ENCODE measurements around the gene ATAD1.
"Not testable (repeated sequence)": the region's sequence is repeated elsewhere in the genome, so short reads cannot be mapped to it uniquely, and the experiment has no call there.

The ATAD1 gene, protein sequence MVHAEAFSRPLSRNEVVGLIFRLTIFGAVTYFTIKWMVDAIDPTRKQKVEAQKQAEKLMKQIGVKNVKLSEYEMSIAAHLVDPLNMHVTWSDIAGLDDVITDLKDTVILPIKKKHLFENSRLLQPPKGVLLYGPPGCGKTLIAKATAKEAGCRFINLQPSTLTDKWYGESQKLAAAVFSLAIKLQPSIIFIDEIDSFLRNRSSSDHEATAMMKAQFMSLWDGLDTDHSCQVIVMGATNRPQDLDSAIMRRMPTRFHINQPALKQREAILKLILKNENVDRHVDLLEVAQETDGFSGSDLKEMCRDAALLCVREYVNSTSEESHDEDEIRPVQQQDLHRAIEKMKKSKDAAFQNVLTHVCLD

DNA sequence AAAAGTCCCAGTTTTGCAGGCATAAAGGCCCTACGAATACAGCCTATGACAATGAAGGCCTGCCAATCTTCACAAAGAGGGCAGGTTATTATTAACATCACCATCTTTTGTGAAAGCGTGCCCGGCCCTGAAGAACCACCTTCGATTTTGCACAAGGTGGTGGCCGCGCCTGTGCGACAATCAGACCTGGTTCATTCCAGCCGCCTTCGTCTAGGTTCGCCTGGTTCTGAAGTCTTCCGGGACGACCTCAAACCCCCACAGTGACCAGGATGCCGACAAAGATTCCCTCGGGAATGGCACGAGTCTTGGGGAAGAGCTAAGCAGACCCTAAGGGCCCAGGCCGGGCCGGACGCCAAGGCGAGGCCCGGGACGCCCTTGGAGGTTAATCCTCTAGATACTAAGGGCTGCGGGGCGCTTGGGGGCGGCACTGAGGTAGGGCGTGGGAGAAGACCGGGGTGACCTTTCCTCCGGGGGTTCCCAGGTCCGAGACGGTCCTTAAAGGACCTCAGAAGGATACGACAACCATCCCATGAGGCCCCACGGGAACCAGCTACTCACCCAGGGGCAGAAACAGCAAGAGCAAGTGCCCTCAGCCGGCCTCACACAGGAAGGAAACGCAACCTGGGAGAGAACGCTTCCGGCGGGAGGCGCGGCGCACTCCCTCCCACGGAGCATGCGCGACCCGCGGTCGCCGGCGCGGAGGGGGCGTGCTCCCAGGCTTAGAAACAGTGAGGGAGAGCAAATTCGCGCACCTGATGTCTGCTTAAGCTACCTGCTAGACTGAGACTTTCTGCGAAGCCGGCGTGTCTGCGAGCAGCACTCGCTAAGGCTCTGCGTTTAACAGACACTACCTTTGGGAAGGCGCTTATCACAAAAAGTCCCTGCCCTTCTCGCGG, at the start of gene ATAD1:
TSS of gene ATAD1 (minus strand) at position 618 of the 896 bp plus-strand sequence. CDS start 3,627 bp downstream, outside the sequence.
- peak within 1 kb of the TSS; percentile 85 for H3K4me3 ChIP-seq (ENCODE audit: insufficient read length, low read depth)
- DNase-seq (ENCODE audit: low read depth, low spot score), result peak; percentile 69
- H3K9ac ChIP-seq (ENCODE audit: insufficient read length, low read depth), result peak within 1 kb of the TSS; percentile 91
- H3K4me1 ChIP-seq (ENCODE audit: insufficient read depth, insufficient read length), result no peaks in the 10 kb centered on the region
- H3K36me3 ChIP-seq (ENCODE audit: insufficient read depth, insufficient read length, low read length), result peaks cover 15% of the 10 kb centered on the region
- no peak for TF ChIP-seq ZNF274 (IDR thresholded peaks at IDR 0.05; ENCODE audit: low read depth, low read length)
- TF ChIP-seq YY1 (IDR thresholded peaks at IDR 0.05; ENCODE audit: insufficient read depth, insufficient read length), result no peak
- TF ChIP-seq SUZ12 (IDR thresholded peaks at IDR 0.05; ENCODE audit: extremely low read depth, insufficient read depth, insufficient read length), result no peak
- peaks cover 12% of the 10 kb centered on the region for H3K27me3 ChIP-seq (ENCODE audit: insufficient read depth, insufficient read length)
- no peaks in the 10 kb centered on the region for H3K9me3 ChIP-seq (ENCODE audit: insufficient read depth, low read length)

DNA sequence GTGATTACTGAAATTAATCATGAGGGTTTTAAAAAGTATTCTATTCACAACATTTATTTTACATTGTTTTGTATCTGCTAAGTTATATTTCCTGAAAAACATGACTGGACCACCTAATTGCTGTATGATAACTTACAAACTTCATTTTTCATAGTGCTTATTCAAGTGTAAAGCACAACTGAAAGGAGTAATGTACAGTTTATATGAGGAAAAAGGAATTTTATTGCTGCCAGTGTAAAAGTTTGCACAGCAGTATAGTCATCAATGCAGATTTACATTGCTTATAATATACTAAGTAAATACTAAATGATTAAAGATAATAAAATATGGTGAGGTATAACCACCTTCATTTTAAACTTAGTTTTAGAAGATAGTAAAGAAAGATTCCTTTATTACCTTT, 49.4 kb upstream of the ATAD1 start:
- H3K27me3 ChIP-seq (ENCODE audit: insufficient read depth, insufficient read length), result no peaks in the 10 kb centered on the region
- no peaks in the 10 kb centered on the region for H3K4me1 ChIP-seq (ENCODE audit: insufficient read depth, insufficient read length)
- H3K9me3 ChIP-seq (ENCODE audit: insufficient read depth, low read length), result no peaks in the 10 kb centered on the region
- DNase-seq (ENCODE audit: low read depth, low spot score), result no peak
- TF ChIP-seq SUZ12 (IDR thresholded peaks at IDR 0.05; ENCODE audit: extremely low read depth, insufficient read depth, insufficient read length) (no peak), YY1 (IDR thresholded peaks at IDR 0.05; ENCODE audit: insufficient read depth, insufficient read length) (no peak), ZNF274 (IDR thresholded peaks at IDR 0.05; ENCODE audit: low read depth, low read length) (no peak)
- no peaks in the 10 kb centered on the region for H3K36me3 ChIP-seq (ENCODE audit: insufficient read depth, insufficient read length, low read length)
- H3K4me3 ChIP-seq (ENCODE audit: insufficient read length, low read depth), result no peak overlapping the region
- H3K9ac ChIP-seq (ENCODE audit: insufficient read length, low read depth), result no peak overlapping the region

DNA sequence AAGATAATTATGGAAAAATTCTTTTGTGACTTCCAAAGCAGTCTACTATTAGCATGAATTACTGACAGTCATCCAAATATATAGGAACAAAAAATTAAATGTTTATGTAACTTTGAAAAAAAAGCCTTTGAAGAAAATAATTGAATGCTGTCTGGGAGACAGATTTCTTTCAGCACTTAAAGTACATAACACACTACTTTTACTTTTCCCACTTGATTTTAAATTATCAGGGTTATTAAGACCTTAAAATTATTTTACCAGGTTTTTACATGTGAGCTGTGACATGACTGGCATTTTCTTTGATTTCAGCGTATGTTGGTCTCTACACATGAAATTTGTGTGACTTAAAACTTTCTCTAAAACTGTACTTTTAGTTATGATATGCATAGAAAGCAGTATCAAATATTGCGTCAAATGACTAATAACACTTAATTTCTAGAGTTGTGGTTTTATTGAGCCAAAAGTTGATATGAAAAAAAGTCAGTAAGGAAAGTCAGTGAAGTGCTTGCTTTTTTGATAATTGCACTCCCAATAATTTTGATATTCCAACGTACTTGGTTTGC, 48.5 kb upstream of the ATAD1 start:
- Histone ChIP-seq H3K4me3 (ENCODE audit: insufficient read length, low read depth) (peak overlapping the region; percentile 76), H3K9ac (ENCODE audit: insufficient read length, low read depth) (peak overlapping the region; percentile 61), H3K27me3 (ENCODE audit: insufficient read depth, insufficient read length) (no peaks in the 10 kb centered on the region), H3K9me3 (ENCODE audit: insufficient read depth, low read length) (no peaks in the 10 kb centered on the region), H3K36me3 (ENCODE audit: insufficient read depth, insufficient read length, low read length) (no peaks in the 10 kb centered on the region), H3K4me1 (ENCODE audit: insufficient read depth, insufficient read length) (no peaks in the 10 kb centered on the region)
- TF ChIP-seq YY1 (IDR thresholded peaks at IDR 0.05; ENCODE audit: insufficient read depth, insufficient read length) (no peak), SUZ12 (IDR thresholded peaks at IDR 0.05; ENCODE audit: extremely low read depth, insufficient read depth, insufficient read length) (no peak), ZNF274 (IDR thresholded peaks at IDR 0.05; ENCODE audit: low read depth, low read length) (no peak)
- DNase-seq (ENCODE audit: low read depth, low spot score), result no peak

DNA sequence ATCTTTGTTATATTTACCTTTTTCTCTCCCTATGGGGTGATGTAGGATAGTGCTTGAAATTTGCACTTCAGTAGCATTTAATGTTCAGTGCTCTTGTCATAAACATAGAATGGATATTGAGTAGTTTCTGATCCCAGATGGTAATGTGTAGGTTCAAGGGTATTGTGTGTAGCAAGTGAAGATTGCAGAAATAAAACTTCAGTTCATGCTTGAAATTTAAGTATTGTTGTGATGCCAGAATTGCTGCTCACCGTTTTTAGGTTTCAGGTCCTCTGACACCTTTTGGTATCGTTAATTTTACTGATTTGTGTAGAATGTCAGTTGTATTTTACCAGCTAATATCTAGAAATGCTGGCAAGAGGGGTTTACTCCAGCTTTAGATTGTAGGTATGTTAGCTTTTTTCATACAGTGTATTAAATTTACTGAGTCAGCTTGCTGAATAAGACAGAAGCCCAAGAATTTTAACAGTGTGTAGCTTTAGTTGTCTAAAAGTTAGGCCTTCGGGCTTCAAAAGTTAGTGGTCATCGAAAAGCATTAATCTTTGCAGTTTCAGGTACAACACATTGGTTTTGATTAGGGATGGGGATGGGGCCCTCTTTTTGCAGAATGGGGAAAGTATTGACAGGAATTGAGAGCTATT, 47.3 kb upstream of the ATAD1 start:
- Histone ChIP-seq H3K36me3 (ENCODE audit: insufficient read depth, insufficient read length, low read length) (no peaks in the 10 kb centered on the region), H3K4me3 (ENCODE audit: insufficient read length, low read depth) (peak overlapping the region; percentile 76), H3K27me3 (ENCODE audit: insufficient read depth, insufficient read length) (no peaks in the 10 kb centered on the region), H3K9ac (ENCODE audit: insufficient read length, low read depth) (peak overlapping the region; percentile 85), H3K4me1 (ENCODE audit: insufficient read depth, insufficient read length) (no peaks in the 10 kb centered on the region), H3K9me3 (ENCODE audit: insufficient read depth, low read length) (no peaks in the 10 kb centered on the region)
- no peak for TF ChIP-seq ZNF274 (IDR thresholded peaks at IDR 0.05; ENCODE audit: low read depth, low read length)
- no peak for TF ChIP-seq SUZ12 (IDR thresholded peaks at IDR 0.05; ENCODE audit: extremely low read depth, insufficient read depth, insufficient read length)
- no peak for TF ChIP-seq YY1 (IDR thresholded peaks at IDR 0.05; ENCODE audit: insufficient read depth, insufficient read length)
- DNase-seq (ENCODE audit: low read depth, low spot score), result no peak

DNA sequence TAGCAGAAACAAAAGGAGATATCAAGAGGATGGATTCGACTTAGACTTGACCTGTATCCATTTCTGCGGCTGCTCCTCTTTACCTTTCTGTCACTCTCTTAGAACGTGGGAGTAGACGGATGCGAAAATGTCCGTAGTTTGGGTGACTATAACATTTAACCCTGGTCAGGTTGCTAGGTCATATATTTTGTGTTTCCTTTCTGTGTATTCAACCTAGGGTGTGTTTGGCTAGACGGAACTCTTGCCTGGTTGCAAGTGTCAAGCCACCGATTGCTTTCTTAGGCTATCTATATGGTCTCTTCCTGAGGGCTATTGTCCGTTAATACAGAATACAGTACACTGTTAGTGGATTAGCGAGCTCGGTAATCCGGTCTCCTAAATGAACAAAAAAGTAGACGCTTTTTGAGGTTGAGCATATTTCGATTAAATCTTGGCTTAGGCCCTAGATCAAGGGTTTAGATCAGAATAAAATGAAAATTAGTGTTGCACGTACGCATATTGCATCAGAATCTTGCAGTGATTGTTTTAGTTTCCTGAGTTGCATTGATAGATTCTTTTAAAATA, 46.6 kb upstream of the ATAD1 start:
- Histone ChIP-seq H3K9me3 (ENCODE audit: insufficient read depth, low read length) (no peaks in the 10 kb centered on the region), H3K4me3 (ENCODE audit: insufficient read length, low read depth) (peak overlapping the region; percentile 76), H3K36me3 (ENCODE audit: insufficient read depth, insufficient read length, low read length) (no peaks in the 10 kb centered on the region), H3K27me3 (ENCODE audit: insufficient read depth, insufficient read length) (no peaks in the 10 kb centered on the region), H3K9ac (ENCODE audit: insufficient read length, low read depth) (peak overlapping the region; percentile 85), H3K4me1 (ENCODE audit: insufficient read depth, insufficient read length) (no peaks in the 10 kb centered on the region)
- TF ChIP-seq ZNF274 (IDR thresholded peaks at IDR 0.05; ENCODE audit: low read depth, low read length), result no peak
- no peak for TF ChIP-seq SUZ12 (IDR thresholded peaks at IDR 0.05; ENCODE audit: extremely low read depth, insufficient read depth, insufficient read length)
- no peak for TF ChIP-seq YY1 (IDR thresholded peaks at IDR 0.05; ENCODE audit: insufficient read depth, insufficient read length)
- DNase-seq (ENCODE audit: low read depth, low spot score), result no peak

DNA sequence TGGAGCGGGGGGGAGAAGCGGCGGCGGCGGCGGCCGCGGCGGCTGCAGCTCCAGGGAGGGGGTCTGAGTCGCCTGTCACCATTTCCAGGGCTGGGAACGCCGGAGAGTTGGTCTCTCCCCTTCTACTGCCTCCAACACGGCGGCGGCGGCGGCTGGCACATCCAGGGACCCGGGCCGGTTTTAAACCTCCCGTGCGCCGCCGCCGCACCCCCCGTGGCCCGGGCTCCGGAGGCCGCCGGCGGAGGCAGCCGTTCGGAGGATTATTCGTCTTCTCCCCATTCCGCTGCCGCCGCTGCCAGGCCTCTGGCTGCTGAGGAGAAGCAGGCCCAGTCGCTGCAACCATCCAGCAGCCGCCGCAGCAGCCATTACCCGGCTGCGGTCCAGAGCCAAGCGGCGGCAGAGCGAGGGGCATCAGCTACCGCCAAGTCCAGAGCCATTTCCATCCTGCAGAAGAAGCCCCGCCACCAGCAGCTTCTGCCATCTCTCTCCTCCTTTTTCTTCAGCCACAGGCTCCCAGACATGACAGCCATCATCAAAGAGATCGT, 46.0 kb upstream of the ATAD1 start:
- not testable (repeated sequence) for H3K27me3 ChIP-seq (ENCODE audit: insufficient read depth, insufficient read length); H3K36me3 ChIP-seq (ENCODE audit: insufficient read depth, insufficient read length, low read length); H3K9me3 ChIP-seq (ENCODE audit: insufficient read depth, low read length); DNase-seq (ENCODE audit: low read depth, low spot score); H3K4me1 ChIP-seq (ENCODE audit: insufficient read depth, insufficient read length)
- Histone ChIP-seq H3K9ac (ENCODE audit: insufficient read length, low read depth) (peak overlapping the region; percentile 85), H3K4me3 (ENCODE audit: insufficient read length, low read depth) (peak overlapping the region; percentile 85)
